Keratinocyte (primary cell): ENCODE data around the gene NXPH2. TPM values are rescaled to one million over a fixed set of nuclear protein-coding genes. Genes with fewer than 3 reads are reported as not detected.

Experiments
- DNase-seq: peaks from one replicate; pipeline ENCODE4 v3.0.0-alpha.2; 2011; ENCODE audit warnings: low read depth, missing footprints, low spot score
- FAIRE-seq: peaks from 2 replicates; lab custom pipeline; 2011; peaks lifted over from hg19 to GRCh38; lab: Jason Lieb, UNC
- H2AFZ ChIP-seq: 2 replicates; pipeline ENCODE4 v1.6.0; 2012; ENCODE audit warnings: low read length, control low read depth, inconsistent platforms; ENCODE audit not compliant: control insufficient read depth
- H3K27ac ChIP-seq: 2 replicates; pipeline ENCODE4 v1.5.1; 2011; ENCODE audit warnings: low read length; ENCODE audit not compliant: control insufficient read depth, insufficient read depth
- H3K27me3 ChIP-seq: 3 replicates; pipeline ENCODE4 v1.6.0; 2011; ENCODE audit warnings: low read length; ENCODE audit not compliant: control insufficient read depth, insufficient read depth; ENCODE audit errors: extremely low read depth
- H3K36me3 ChIP-seq, 2 experiments: 2 replicates in 1 of 2; 3 replicates in 1 of 2; pipeline ENCODE4 v1.5.1; 2011; ENCODE audit warnings: low read length in 2 of 2, mild to moderate bottlenecking in 1 of 2; ENCODE audit not compliant: control insufficient read depth in 2 of 2, insufficient read depth in 2 of 2; ENCODE audit errors: extremely low read depth in 1 of 2
- H3K4me1 ChIP-seq: 3 replicates; pipeline ENCODE4 v1.5.1; 2011; ENCODE audit warnings: low read length; ENCODE audit not compliant: control insufficient read depth, insufficient read depth; ENCODE audit errors: extremely low read depth
- H3K4me2 ChIP-seq: 3 replicates; pipeline ENCODE4 v1.6.0; 2011; ENCODE audit warnings: low read depth, low read length; ENCODE audit not compliant: control insufficient read depth, insufficient read depth; ENCODE audit errors: extremely low read depth
- H3K4me3 ChIP-seq, 3 experiments: fragments of 200-600 bp in 1 of 3; sonication (generic) in 1 of 3; 2 replicates in 2 of 3; 3 replicates in 1 of 3; pipeline ENCODE4 v1.5.1; 2011 to 2016; ENCODE audit warnings: low read length in 3 of 3, mild to moderate bottlenecking in 3 of 3, control low read depth in 2 of 3, inconsistent platforms in 1 of 3, low read depth in 1 of 3, mixed read lengths in 1 of 3, mixed run types in 1 of 3, moderate library complexity in 1 of 3; ENCODE audit not compliant: control insufficient read depth in 2 of 3, insufficient read depth in 2 of 3; ENCODE audit errors: extremely low read depth in 1 of 3
- H3K79me2 ChIP-seq: 2 replicates; pipeline ENCODE4 v1.6.0; 2012; ENCODE audit warnings: low read length; ENCODE audit not compliant: control insufficient read depth, insufficient read depth
- H3K9ac ChIP-seq: 3 replicates; pipeline ENCODE4 v1.6.0; 2011; ENCODE audit warnings: low read length; ENCODE audit not compliant: control insufficient read depth, insufficient read depth; ENCODE audit errors: extremely low read depth
- H3K9me1 ChIP-seq: 3 replicates; pipeline ENCODE4 v1.6.0; 2011; ENCODE audit warnings: low read length; ENCODE audit not compliant: control insufficient read depth, insufficient read depth; ENCODE audit errors: extremely low read depth
- H3K9me3 ChIP-seq: 2 replicates; pipeline ENCODE4 v1.5.1; 2012; ENCODE audit warnings: low read depth, low read length; ENCODE audit not compliant: control insufficient read depth
- H4K20me1 ChIP-seq: 3 replicates; pipeline ENCODE4 v1.6.0; 2011; ENCODE audit warnings: low read length; ENCODE audit not compliant: control insufficient read depth, insufficient read depth; ENCODE audit errors: extremely low read depth
- CTCF ChIP-seq, 3 experiments: IDR thresholded peaks in 1 of 3; conservative IDR thresholded peaks in 1 of 3; optimal IDR thresholded peaks in 1 of 3; 2 replicates in 2 of 3; 3 replicates in 1 of 3; pipeline versions ENCODE3 to v1.5.1; 2011; ENCODE audit warnings: low read length in 3 of 3, mild to moderate bottlenecking in 3 of 3, moderate library complexity in 2 of 3, control low read depth in 1 of 3, inconsistent platforms in 1 of 3; ENCODE audit not compliant: insufficient read depth in 2 of 3; ENCODE audit errors: extremely low read depth in 1 of 3
- EZH2 ChIP-seq: IDR thresholded peaks from one replicate; pipeline ENCODE4 v1.6.1; 2012; ENCODE audit warnings: inconsistent platforms, mild to moderate bottlenecking, low read length, moderate library complexity
- dilution Hi-C: fragments of 300-500 bp; cut with MboI; formaldehyde crosslinking; loops from one replicate; pipeline ENCODE4 v1.7.0; 2020; ENCODE audit warnings: low sequenced_read_pairs; ENCODE audit not compliant: extremely low pct_ligation_motif_present
- polyA plus RNA-seq, 5 experiments: library from polyadenylated mRNA; depleted of rRNA in 3 of 5; stranded (reverse) in 3 of 5; stranded (forward) in 1 of 5; unstranded in 1 of 5; fragments of >200 nt; gene quantifications; 1 replicate in 1 of 5; 2 replicates in 3 of 5; 3 replicates in 1 of 5; pipeline versions ENCODE4 v1.2.1 to v1.2.3, GENCODE V29; 2011 to 2012; ENCODE audit warnings: missing spikeins in 2 of 5, low read depth in 1 of 5, low replicate concordance in 1 of 5

The NXPH2 gene
- polyA plus RNA-seq, 1 donor (not counting 4 experiments of a cell fraction or from before 2014, with no cell fraction given): not detected

GRCh38 chr2:138724327-138724726 lies 55.9 kb downstream of the NXPH2 start:
- no peaks in the 10 kb centered on the region for H3K4me1 ChIP-seq
- no peak for DNase-seq
- no peaks in the 10 kb centered on the region for H3K27me3 ChIP-seq
- no peak overlapping the region for H2AFZ ChIP-seq
- FAIRE-seq: no peak
- TF ChIP-seq CTCF (optimal IDR thresholded peaks at IDR 0.05 in 1 of 3, IDR thresholded peaks at IDR 0.05 in 1 of 3, conservative IDR thresholded peaks at IDR 0.05 in 1 of 3; ENCODE audit: extremely low read depth in 1 of 3, insufficient read depth in 2 of 3, low read length in 3 of 3) (no peak), EZH2 (no peak)
- no peaks in the 10 kb centered on the region for H3K36me3 ChIP-seq
- no peaks in the 10 kb centered on the region for H3K9me3 ChIP-seq
- no peaks in the 10 kb centered on the region for H3K79me2 ChIP-seq
- H3K9ac ChIP-seq: no peak overlapping the region
- H3K4me3 ChIP-seq: no peak overlapping the region
- no peaks in the 10 kb centered on the region for H4K20me1 ChIP-seq
- H3K27ac ChIP-seq: no peak overlapping the region
- H3K4me2 ChIP-seq: no peak overlapping the region
- dilution Hi-C loops: no loop called here
- no peaks in the 10 kb centered on the region for H3K9me1 ChIP-seq

DNA sequence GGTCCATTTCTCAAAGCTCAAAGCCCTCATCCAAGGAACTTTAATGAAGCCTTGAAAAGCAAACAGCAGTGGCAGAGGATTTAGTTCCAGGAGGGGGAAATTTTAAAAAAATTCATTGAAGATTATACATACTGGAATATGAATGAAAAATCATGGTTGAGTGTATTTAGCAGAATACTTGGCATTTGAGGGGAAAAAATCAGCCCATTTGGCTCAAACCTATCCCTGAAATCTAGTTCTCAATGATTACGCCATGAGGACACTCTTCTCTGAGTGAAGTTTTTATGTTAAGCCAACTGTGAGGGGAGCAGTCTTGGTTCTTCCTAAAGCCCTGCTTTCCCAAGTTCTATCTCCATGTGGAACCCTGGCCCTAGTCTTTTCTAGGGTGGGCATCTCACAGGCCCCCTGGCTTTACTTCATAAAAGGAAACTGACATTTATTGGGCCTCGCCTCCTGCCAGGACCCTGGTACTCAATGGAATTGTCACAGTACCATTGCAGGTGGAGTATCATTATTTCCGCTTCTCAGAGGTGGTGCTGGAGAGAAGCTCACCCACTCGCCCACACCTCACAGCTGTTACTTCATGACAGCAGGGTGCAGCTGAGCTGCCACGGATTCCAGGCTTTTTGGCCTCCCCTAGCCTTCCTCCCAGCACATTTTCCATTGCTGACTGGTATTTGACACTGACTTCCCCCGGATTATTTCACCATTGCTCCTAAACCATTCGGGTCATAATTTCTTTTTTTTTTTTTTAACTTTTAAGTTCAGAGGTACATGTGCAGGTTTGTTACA lies 56.8 kb downstream of the NXPH2 start:
- H3K79me2 ChIP-seq: no peaks in the 10 kb centered on the region
- no peaks in the 10 kb centered on the region for H4K20me1 ChIP-seq
- DNase-seq (no peak), FAIRE-seq (no peak)
- TF ChIP-seq EZH2: no peak
- TF ChIP-seq CTCF (optimal IDR thresholded peaks at IDR 0.05 in 1 of 3, IDR thresholded peaks at IDR 0.05 in 1 of 3, conservative IDR thresholded peaks at IDR 0.05 in 1 of 3; ENCODE audit: extremely low read depth in 1 of 3, insufficient read depth in 2 of 3, low read length in 3 of 3): no peak
- no peak overlapping the region for H3K9ac ChIP-seq
- no peaks in the 10 kb centered on the region for H3K9me3 ChIP-seq
- H2AFZ ChIP-seq: no peak overlapping the region
- dilution Hi-C loops: no loop called here
- H3K4me1 ChIP-seq: no peaks in the 10 kb centered on the region
- H3K27me3 ChIP-seq: no peaks in the 10 kb centered on the region
- no peak overlapping the region for H3K4me3 ChIP-seq
- H3K4me2 ChIP-seq: no peak overlapping the region
- no peak overlapping the region for H3K27ac ChIP-seq
- no peaks in the 10 kb centered on the region for H3K9me1 ChIP-seq
- H3K36me3 ChIP-seq: no peaks in the 10 kb centered on the region
